ENCODE data around the gene CCDC107. TPM values are rescaled to one million over a fixed set of nuclear protein-coding genes. Genes with fewer than 3 reads are reported as not detected.

The CCDC107 gene
- total and polyA plus RNA-seq, 9 of the 15 experiments (the other 6 are each of a cell fraction or from before 2014, with no cell fraction given), result 0.35 to 11.3 (median 6.9) TPM; not detected in 1

GRCh38 chr9:35680331-35681105 is 22.4 kb downstream of the CCDC107 start:
- TF ChIP-seq NRF1 (conservative IDR thresholded peaks at IDR 0.05 in 1 of 2, IDR thresholded peaks at IDR 0.05 in 1 of 2), result 0 out of 4 replicates have a peak, but pooled peaks of 1 of the 2 experiments have one; percentile 30
- TF ChIP-seq HOXB6 (CRISPR knock-in tag; IDR thresholded peaks at IDR 0.05; ENCODE audit: borderline replicate concordance), result no peak
- TF ChIP-seq ATF4 (CRISPR knock-in tag; IDR thresholded peaks at IDR 0.05), result no peak
- peak in 1 of 2 experiments; percentile 77; a peak in 2 of 4 replicates for TF ChIP-seq FOXA3 (CRISPR knock-in tag; conservative IDR thresholded peaks at IDR 0.05 in 1 of 2, IDR thresholded peaks at IDR 0.05 in 1 of 2)
- TF ChIP-seq XRCC5 (IDR thresholded peaks at IDR 0.05; ENCODE audit: low read depth, low read length), result no peak
- no peak for TF ChIP-seq FIP1L1 (IDR thresholded peaks at IDR 0.05; ENCODE audit: low read depth, low read length, poor library complexity, severe bottlenecking)
- TF ChIP-seq CREBBP (IDR thresholded peaks at IDR 0.05; ENCODE audit: low read depth, low read length), result no peak
- TF ChIP-seq RBBP5 (IDR thresholded peaks at IDR 0.05; ENCODE audit: borderline replicate concordance, insufficient read depth, low read length, poor library complexity, severe bottlenecking), result no peak
- TF ChIP-seq ZBTB49 (CRISPR knock-in tag; IDR thresholded peaks at IDR 0.05; ENCODE audit: borderline replicate concordance), result no peak
- no peak overlapping the region for H3K27ac ChIP-seq (ENCODE audit: extremely low read depth, low read depth, low read length)
- no peak overlapping the region for H3K4me3 ChIP-seq
- no TSS peak for BruUV-seq (replicated peaks)
- H3K79me2 ChIP-seq (ENCODE audit: control insufficient read depth, insufficient read depth, low read length), result no peaks in the 10 kb centered on the region
- peak overlapping the region in 1 of 2 experiments; percentile 37; a peak in 1 of 4 replicates for H3K9ac ChIP-seq (ENCODE audit: insufficient read depth in 1 of 2, low read depth in 2 of 2, low read length in 2 of 2)
- H3K9me1 ChIP-seq (ENCODE audit: control insufficient read depth, insufficient read depth, low read length), result no peaks in the 10 kb centered on the region
- H3K36me3 ChIP-seq (ENCODE audit: control insufficient read depth, insufficient read depth, low read length), result peaks cover 7% of the 10 kb centered on the region; the same call in 2 of the 3 replicates
- FAIRE-seq (peak; percentile 61), ATAC-seq (peak; percentile 88), DNase-seq (ENCODE audit: extremely low read depth in 1 of 4, low spot score in 3 of 4) (peak in 1 of 4 experiments; percentile 33)
- no peaks in the 10 kb centered on the region for H3K9me3 ChIP-seq (replicated peaks; ENCODE audit: control insufficient read depth, insufficient read depth, low read depth, low read length)
- H4K20me1 ChIP-seq (replicated peaks; ENCODE audit: control insufficient read depth, insufficient read depth, low read length), result no peaks in the 10 kb centered on the region
- no peaks in the 10 kb centered on the region for H3K27me3 ChIP-seq (ENCODE audit: control insufficient read depth in 2 of 2, insufficient read depth in 2 of 2, low read length in 2 of 2)
- intact Hi-C loops (cut with micrococcal nuclease), result no loop called here
- in situ Hi-C loops (cut with MboI), result no loop called here
- no peak overlapping the region for H3K4me2 ChIP-seq (ENCODE audit: insufficient read depth, low read length)
- CTCF ChIA-PET (ENCODE audit: low intra/inter-chr PET ratio), result no interaction called here
- no peak overlapping the region for H2AFZ ChIP-seq (ENCODE audit: low read depth, low read length)
- H3K4me1 ChIP-seq (replicated peaks in 1 of 2; ENCODE audit: control insufficient read depth in 2 of 2, insufficient read depth in 2 of 2, low read length in 2 of 2), result peaks cover 4 to 9% of the 10 kb centered on the region in 2 experiments; a peak in 4 of 5 replicates
- WGBS (ENCODE audit: insufficient coverage, low coverage, missing lambda C conversion rate), result 30% methylated on average over 13 of the region's 15 CpGs
- POLR2A ChIA-PET, result interaction anchor here (0.6 to 1.9 kb wide), 7 partner anchors 9 to 171 kb away, joined by 3 to 6 read pairs (median 3); partner anchors contain the start of genes ARHGEF39, CCDC107, CREB3 and RMRP

All from K562 (cell line).